Measurements from ENCODE around the gene NPC1L1.

The NPC1L1 gene

DNA sequence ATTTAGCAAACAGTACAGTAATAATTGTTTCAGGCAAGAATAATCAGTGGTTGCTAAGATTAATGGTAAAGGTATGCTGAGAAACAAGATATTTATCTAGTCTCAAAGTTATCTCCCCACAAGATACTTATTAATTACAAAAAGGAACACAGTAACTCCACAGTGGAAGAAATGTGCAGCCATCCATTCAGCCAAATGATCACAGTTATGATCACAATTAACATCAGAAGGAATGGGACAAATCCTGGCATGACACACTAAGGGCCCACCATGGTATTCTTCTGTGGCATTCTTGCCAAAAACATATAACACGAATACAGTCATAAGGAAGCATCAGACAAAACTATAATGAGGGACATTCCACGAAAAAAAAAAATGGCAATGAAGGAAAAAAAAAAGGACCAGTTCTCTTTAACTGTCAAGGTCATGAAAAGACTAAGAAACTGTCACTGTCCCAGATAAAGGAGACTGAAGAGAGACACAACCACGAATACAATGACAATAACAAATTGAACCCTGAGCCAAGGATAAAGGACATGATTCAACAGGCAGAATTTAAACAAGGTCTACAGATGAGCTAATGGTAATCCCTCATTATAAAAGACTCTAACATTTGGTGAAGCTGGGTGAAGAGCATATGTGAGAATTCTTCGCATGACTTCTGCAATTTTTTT lies 71.5 kb downstream of the NPC1L1 start:
- DNase-seq: no peak

DNA sequence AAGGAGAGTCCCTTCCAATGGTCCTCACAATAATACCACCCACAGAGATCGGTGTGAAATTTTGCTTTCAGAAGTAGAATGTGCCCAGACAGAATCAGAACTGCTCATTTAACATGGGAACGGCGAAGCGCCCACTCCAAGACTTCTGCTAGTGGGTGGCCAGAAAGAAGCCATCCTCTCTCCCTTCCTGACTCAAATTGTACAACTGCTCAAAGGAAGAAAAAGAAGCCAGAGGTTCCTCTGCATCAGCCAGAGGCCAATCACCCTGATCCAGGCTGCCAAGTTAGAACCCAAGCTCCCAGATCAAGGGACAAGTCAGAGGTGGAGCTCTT lies 73.9 kb downstream of the NPC1L1 start:
- DNase-seq: no peak

- DNase-seq: no peak
Observed at GRCh38 chr7:44466300-44467216, 74.6 kb downstream of the NPC1L1 start.

DNA sequence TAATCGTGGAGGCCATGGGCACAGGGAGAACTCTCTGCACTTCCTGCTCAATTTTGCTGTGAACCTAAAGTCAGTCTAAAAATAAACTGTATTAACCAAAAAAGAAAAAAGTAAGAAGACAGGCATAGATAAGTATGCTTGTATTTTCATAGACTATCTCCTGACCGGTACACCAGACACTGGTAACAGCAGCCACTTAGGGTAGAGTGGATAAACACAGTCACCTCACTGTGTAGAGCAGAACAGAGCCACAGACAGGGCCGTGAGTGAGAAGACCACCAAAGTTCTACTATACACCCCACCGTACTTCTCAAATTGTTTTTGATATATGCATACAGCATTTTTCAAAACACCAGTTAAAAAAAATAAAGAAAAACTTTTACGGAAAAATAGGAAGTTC lies 75.6 kb downstream of the NPC1L1 start:
- DNase-seq: no peak

GRCh38 chr7:44463169-44463808 lies 77.8 kb downstream of the NPC1L1 start:
- DNase-seq: peak; percentile 49
